HG03280 (cell line): Measurements from ENCODE around the gene CRYGD.
"Not testable (repeated sequence)": the region's sequence is repeated elsewhere in the genome, so short reads cannot be mapped to it uniquely, and the experiment has no call there.

Experiments used
- ATAC-seq: cut with Tn5 transposase; IDR thresholded peaks from one replicate; pipeline ENCODE4 v1.9.1; 2021; ENCODE audit warnings: mild to moderate bottlenecking, moderate library complexity; ENCODE audit not compliant: unreplicated experiment

Gene CRYGD

DNA sequence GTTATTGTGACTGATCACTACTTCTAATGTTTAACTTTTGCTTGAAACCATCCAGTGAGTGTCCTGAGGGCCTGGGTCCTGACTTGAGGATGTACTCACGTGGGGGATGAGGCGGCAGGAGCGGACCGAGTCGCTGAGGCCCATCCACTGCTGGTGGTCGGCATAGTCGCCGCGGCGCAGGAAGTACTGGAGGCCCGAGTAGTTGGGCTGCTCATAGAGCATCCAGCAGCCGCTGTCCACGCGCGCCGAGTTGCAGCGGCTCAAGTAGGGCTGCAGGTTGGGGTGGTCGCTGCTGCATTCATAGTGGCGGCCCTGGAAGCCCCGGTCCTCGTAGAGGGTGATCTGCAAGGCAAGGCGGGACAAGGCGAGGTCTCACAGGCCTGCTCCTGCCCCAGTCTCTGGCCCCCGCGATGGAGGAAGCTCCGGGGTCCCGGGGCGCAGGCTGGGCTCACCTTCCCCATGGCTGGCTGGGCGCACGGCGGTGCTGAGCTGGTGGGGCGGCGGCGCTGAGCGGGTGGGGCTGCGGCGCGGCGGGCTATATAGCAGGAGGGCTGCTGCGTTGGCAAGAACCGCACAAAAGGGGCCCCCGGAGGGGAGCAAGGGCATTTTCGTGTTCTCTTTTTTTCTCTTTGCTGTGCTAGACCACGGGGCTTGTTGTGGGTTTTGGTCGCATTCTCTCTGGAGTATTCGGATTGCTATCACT, at the start of gene CRYGD:
TSS of gene CRYGD (minus strand) at position 512 of the 703 bp plus-strand sequence. CDS start at position 461, 51 bp downstream.
- not testable (repeated sequence) for ATAC-seq

DNA sequence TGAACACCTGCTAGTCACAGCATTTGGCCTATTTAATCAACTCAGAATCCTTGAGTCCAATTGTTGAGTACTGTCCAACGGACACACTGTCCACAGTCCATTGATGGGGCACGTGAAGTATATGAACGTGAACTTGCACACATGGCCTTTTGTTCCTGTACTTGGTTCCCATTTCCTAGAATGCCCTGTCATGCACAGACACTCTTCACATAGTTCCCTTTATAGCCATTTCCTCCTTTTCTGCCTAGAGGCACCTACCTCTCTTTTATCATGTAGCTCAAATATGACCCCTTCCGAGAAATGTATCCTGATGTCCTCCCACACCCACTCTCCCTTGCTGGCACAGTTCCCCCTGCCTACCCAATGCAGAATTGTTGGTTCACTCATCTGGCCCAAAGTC, 47.8 kb upstream of the CRYGD start:
- no peak for ATAC-seq

DNA sequence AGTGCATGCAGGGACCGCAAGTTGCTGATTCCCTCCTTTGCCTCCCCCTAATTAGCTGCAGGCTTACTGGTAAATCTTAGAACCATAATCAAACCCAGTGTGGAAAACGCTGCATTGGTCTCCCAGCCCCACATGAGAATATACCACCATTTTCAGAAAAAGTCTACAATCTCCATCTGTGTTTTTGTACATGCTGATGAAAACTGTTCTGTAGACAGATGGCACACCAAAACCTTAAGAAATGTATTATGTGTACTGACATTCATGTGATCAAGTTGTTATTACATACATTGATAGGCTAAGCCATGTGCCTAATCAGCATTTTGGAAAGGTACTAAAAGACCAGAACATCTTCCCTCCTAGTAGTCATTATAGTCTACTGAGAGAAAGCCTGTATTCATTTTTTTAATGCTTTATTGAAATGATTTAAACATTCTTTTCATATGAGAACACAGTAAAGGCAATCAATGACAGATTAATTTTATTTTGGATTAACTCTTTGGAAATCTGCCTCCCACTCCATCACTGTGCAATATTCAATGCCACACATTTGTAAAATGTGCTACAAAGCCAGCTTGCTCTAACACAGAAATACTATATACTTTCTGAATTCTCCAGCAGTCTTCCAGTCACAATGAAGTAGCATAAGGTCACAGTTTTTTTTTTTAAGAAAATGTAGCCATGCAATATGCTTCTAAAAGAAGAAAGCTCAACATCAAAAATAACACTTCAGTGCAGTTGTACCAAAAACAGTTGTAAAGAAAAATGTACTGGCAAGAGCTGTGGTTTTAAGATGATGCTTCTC, 40.8 kb upstream of the CRYGD start:
- no peak for ATAC-seq

- ATAC-seq, result no peak
These were observed 39.2 kb upstream of the CRYGD start, which contains the start of gene CRYGA for GRCh38 chr2:208163489-208163888. CRYGA (minus strand) TSS chr2:208163589; CDS start chr2:208163556, 33 bp downstream.

DNA sequence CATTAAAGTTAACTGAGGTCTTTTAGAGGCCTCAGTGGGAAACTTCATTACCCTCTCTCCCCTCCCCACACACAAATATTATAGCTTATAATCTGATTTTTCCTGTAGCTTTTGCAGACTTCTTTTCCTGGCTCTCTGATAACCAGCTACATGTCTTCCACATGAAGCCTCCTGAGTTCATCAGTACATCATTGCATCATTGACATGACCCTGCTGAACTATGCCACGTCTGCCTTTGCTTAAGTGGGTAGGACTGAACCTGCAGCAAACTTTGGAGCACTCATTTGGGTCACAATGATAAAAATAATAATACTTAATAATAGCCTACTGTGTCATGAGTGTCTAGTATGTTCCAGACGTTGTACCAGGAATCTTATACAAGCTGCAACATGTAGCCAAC, 32.1 kb upstream of the CRYGD start:
- ATAC-seq, result no peak

DNA sequence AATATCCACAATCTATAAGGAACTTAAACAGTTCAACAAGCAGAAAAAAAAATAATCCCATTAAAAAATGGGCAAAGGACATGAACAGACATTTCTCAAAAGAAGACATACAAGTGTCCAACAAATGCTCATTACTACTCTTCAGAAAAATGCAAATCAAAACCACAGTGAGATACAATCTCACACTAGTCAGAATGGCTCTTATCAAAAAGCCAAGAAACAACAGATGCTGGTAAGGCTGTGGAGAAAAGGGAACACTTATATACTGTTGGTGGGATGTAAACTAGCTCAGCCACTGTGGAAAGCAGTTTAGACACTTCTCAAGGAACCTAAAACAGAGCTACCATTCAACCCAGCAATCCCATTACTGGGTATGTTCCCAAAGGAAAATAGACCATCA, 28.8 kb upstream of the CRYGD start:
- no peak for ATAC-seq

- ATAC-seq, result no peak
These were observed 26.6 kb upstream of the CRYGD start for GRCh38 chr2:208150956-208151355.

GRCh38 chr2:208150094-208150493, 25.8 kb upstream of the CRYGD start:
- no peak for ATAC-seq

DNA sequence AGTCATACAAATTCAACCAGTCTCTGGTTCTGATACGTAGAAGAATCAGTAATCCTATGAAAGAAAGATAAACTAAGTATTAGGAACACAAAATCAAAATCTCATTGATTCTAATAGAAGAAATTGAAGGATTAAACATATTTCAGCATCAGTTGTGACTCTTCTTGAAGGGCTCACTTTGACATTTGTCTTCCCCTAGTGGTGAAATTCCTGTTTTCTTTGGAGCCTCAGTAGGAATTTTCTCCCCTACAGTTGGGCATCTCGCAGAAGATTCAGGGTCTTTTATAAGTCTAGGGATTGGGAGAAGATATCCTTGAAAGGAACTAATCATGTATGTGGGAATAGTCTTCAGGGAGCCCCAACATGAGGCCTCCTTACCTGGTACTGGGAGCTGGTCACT, 24.5 kb upstream of the CRYGD start:
- no peak for ATAC-seq

- no peak for ATAC-seq
These were observed 23.4 kb upstream of the CRYGD start for GRCh38 chr2:208147759-208148158.

- no peak for ATAC-seq
These were observed 22.7 kb upstream of the CRYGD start for GRCh38 chr2:208147008-208147407.

- ATAC-seq, result no peak
These were observed 21.7 kb upstream of the CRYGD start, which contains the start of gene CRYGB for GRCh38 chr2:208146006-208146405. CRYGB (minus strand) TSS chr2:208146158; CDS start chr2:208146120, 38 bp downstream.

- ATAC-seq, result no peak
These were observed 18.8 kb upstream of the CRYGD start for GRCh38 chr2:208142925-208143799.

GRCh38 chr2:208142240-208142924, 18.1 kb upstream of the CRYGD start:
- no peak for ATAC-seq

DNA sequence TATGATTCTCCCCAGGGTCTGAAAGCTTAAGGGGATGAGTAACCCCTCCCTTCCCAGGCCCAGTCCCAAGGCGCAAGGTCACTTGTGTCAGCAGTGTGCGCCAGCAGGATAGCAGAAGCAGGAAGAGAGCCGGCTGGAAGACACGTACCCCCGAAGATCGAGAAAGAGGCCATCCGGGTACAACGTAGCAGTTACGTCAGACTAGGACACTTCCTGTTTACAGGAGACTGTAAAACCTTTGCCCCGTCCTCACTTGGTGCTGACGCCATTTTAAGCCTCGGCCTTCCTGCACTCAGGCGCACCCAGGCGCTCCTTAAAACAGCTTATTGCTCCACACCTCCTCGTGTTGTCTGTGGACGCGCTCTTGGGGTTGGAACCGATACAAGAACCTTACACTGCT, 15.1 kb upstream of the CRYGD start:
- no peak for ATAC-seq

DNA sequence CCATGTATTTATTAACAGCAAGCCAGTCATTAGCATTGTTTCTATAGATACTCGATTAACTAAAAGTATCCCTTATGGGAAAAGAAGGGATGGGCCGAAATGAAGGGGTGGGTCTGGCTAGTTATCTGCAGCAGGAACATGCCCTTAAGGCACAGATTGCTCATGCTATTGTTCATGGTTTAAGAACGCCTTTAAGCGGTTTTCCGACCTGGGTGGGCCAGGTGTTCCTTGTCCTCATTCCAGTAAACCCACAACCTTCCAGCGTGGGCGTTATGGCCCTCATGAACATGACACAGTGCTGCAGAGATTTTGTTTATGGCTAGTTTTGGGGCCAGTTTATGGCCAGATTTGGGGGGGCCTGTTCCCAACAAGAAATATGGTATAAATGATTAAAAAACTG, 14.0 kb upstream of the CRYGD start:
- ATAC-seq, result not testable (repeated sequence)

DNA sequence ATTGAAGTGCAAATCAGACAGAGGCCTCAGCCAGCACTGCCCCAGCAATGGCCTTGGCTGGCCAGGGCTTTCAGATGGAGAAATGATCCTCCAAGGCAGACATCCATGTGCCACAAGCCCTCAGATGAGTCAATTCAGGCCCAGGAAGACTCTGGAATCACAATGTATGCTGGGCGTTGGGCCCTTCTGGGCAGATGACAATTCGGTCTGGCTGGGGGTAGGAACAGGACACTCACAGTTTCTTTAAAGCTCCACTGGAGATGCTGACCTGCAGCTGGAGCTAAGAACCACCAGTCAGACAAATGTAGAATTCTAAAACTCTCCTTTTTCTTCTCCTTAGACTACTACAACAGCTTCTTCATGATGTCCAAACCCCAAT, 12.4 kb upstream of the CRYGD start:
- ATAC-seq, result no peak

DNA sequence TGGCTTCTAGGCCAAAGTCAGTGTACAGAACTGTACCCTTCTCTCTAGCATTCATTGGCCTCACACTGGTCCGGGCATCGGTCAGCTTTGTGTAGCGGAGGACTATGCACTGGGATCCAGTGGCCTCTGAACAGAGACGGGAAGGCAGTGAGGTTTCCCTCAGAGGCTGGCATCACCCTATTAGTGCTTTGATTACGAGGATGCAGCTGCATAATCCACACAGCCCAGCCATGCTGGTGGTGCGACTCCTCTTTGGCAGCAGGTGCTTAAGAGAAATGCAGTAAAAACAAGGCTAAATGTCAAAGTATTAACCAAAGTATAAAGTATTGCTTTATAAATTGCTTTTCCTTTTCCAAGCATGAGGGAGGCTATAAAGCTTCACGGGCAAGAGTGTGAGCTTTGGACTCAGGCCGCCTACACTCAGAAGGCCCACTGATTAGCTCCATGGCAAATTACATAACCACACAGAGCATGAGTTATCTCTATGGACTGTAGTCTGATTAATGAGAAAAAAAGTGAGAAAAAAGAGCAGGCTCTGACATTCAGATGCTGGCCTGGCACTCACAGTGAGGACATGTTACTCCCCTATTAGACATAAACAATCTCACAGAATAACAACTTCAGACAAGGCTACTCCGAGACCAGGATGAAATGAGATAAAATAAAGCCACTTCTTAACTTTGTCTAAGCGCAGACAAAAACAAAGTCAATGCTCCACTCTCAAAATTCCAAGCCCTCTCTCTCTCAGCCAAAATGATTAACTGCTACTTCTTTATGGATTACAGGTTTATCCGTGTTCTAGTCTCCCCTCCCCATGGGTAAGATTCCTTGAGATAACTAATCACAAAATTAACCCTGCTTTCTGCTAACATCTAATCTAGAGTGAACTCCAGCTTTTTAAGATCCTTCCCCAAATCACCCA, 11.7 kb upstream of the CRYGD start:
- no peak for ATAC-seq

DNA sequence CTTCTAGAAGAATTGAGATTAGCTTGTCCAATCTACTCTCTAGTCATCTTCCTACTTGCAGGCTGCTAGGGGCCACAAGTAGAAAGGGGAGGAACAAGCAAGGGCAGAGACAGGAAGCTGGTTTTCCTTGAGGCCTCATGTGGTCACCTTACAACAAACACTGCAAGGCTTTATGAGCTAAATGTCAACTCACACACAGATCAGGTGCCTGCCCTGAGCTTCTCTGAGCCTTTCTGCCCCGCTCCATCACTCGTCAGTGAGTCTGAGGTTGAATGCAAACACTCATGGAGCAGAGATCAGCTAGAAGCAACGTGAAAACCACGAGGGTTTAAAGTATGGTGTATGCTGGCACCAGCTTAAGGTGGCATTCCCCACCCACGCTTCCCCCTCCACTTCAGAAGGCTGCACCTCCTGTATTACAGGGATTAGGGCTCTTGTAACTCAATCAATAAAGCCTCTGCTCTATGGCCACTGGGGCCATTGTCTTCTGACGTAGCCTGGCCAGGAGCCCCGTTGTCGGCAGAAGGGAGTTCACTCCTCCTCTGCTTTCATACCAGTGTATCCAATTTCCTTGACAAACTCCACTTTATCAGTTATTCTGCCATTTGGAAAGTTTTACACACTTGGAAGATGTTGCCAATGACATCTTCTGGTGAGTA, 10.7 kb upstream of the CRYGD start:
- no peak for ATAC-seq
